Left kidney (tissue), 8 donors: ENCODE results near the gene PQBP1. TPM values are rescaled to one million over a fixed set of nuclear protein-coding genes. Genes with fewer than 3 reads are reported as not detected.
"Not testable (repeated sequence)": the region's sequence is repeated elsewhere in the genome, so short reads cannot be mapped to it uniquely, and the experiment has no call there.

ENCODE experiments used
- DNase-seq: peaks from one replicate; pipeline ENCODE4 v3.0.0-alpha.2; 2013
- long read RNA-seq, 8 donors: transcript quantifications; one replicate each; lab custom pipeline, GENCODE V29; 2026
- polyA plus RNA-seq: library from polyadenylated mRNA; unstranded; fragments of 120-200 nt; gene quantifications from one replicate; pipeline ENCODE4 v1.2.1, GENCODE V29; 2013; ENCODE audit not compliant: insufficient read length

The PQBP1 gene, protein sequence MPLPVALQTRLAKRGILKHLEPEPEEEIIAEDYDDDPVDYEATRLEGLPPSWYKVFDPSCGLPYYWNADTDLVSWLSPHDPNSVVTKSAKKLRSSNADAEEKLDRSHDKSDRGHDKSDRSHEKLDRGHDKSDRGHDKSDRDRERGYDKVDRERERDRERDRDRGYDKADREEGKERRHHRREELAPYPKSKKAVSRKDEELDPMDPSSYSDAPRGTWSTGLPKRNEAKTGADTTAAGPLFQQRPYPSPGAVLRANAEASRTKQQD
- 75.5 TPM for polyA plus RNA-seq
- long read RNA-seq, donor 1, transcript PQBP1-207 (7 exons, 1,020 nt) = major isoform, 20 of 49 reads
- long read RNA-seq, donor 1, transcript PQBP1-216 (7 exons, 938 nt) = minor isoform, 11 of 49 reads
- long read RNA-seq, donor 1, transcript PQBP1-203 (7 exons, 1,056 nt) = minor isoform, 7 of 49 reads
- long read RNA-seq, donor 1, partial matches to known transcripts = 11 of 49 reads
- long read RNA-seq, donor 1, other reads (novel, unspliced or antisense) = 0 of 49 reads
- long read RNA-seq, donor 2, transcript PQBP1-216 (7 exons, 938 nt) = minor isoform, 10 of 50 reads
- long read RNA-seq, donor 2, transcript PQBP1-207 (7 exons, 1,020 nt) = major isoform, 24 of 50 reads
- long read RNA-seq, donor 2, partial matches to known transcripts = 8 of 50 reads
- long read RNA-seq, donor 2, other reads (novel, unspliced or antisense) = 0 of 50 reads
- long read RNA-seq, donor 3, transcript PQBP1-207 (7 exons, 1,020 nt) = minor isoform, 6 of 28 reads
- long read RNA-seq, donor 3, transcript PQBP1-203 (7 exons, 1,056 nt) = major isoform, 7 of 28 reads
- long read RNA-seq, donor 3, partial matches to known transcripts = 6 of 28 reads
- long read RNA-seq, donor 3, other reads (novel, unspliced or antisense) = 0 of 28 reads
- long read RNA-seq, donor 4, partial matches to known transcripts = 0 of 4 reads
- long read RNA-seq, donor 4, other reads (novel, unspliced or antisense) = 0 of 4 reads
- long read RNA-seq, donor 5, transcript PQBP1-216 (7 exons, 938 nt) = minor isoform, 15 of 60 reads
- long read RNA-seq, donor 5, transcript PQBP1-207 (7 exons, 1,020 nt) = major isoform, 25 of 60 reads
- long read RNA-seq, donor 5, partial matches to known transcripts = 12 of 60 reads
- long read RNA-seq, donor 5, other reads (novel, unspliced or antisense) = 0 of 60 reads
- long read RNA-seq, donor 6, transcript PQBP1-207 (7 exons, 1,020 nt) = major isoform, 13 of 42 reads
- long read RNA-seq, donor 6, transcript PQBP1-203 (7 exons, 1,056 nt) = minor isoform, 6 of 42 reads
- long read RNA-seq, donor 6, transcript PQBP1-216 (7 exons, 938 nt) = minor isoform, 7 of 42 reads
- long read RNA-seq, donor 6, partial matches to known transcripts = 16 of 42 reads
- long read RNA-seq, donor 6, other reads (novel, unspliced or antisense) = 0 of 42 reads
- long read RNA-seq, donor 7, transcript PQBP1-203 (7 exons, 1,056 nt) = minor isoform, 9 of 74 reads
- long read RNA-seq, donor 7, transcript PQBP1-216 (7 exons, 938 nt) = minor isoform, 9 of 74 reads
- long read RNA-seq, donor 7, transcript PQBP1-207 (7 exons, 1,020 nt) = major isoform, 27 of 74 reads
- long read RNA-seq, donor 7, partial matches to known transcripts = 25 of 74 reads
- long read RNA-seq, donor 7, other reads (novel, unspliced or antisense) = 0 of 74 reads
- long read RNA-seq, donor 8, transcript PQBP1-207 (7 exons, 1,020 nt) = major isoform, 6 of 15 reads
- long read RNA-seq, donor 8, partial matches to known transcripts = 5 of 15 reads
- long read RNA-seq, donor 8, other reads (novel, unspliced or antisense) = 0 of 15 reads

DNA sequence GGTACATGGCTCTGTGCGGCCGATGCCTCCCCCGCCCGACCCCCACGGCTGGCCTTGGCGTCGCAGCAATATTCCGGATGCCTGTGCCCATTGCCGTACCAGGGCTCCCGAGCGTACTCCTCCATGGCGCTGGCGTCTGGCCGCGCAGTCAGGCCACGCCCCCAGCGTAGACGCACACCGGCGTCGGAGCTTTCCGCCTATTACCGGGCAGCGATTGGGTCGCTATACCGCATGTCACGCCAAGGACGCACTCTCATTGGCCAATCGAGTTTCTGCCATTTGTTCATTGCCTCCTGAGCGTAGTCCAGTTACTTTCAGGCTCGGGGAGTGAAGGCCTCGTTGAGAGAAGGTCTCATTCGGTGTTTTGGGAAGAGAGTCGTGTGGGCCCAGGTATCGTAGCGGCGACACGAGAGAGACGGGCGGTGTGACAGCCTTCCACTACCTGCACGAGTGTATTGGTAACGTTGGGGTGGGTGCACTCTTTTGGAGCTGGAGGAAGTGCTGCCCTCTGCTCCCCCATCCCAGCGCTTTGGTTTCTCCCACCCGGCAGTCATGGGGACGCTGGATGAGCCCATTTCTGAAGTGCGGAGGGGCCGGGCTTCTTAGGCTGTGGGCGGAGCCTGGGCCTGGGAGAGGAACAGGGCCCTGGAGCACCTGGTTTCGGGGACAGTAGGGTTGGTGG lies at the start of gene PQBP1, which contains the start of gene TIMM17B:
TSS of gene PQBP1 (plus strand) at position 306 of the 682 bp plus-strand sequence. CDS start 580 bp downstream, outside the sequence.
TSS of gene TIMM17B (minus strand) at position 144 of the 682 bp plus-strand sequence. CDS start at position 125, 19 bp downstream.
- DNase-seq = peak; percentile 88

DNA sequence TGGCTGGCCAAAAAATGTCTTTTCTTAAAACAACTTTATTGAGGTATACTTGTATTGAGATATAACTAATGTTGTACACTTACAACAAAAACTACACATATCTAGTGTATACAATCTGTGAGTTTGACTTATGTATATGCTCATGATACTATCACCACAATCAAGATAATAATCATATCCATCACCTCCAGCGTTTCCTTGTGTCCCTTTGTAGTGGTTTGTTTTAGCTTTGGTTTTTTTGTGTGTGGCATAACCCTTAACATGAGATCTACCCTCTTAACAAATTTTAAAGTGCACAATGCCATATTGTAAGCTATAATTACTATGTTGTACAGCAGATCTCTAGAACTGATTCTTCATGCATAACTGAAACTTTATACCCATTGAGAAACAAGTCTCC lies 48.9 kb upstream of the PQBP1 start:
- no peak for DNase-seq

DNA sequence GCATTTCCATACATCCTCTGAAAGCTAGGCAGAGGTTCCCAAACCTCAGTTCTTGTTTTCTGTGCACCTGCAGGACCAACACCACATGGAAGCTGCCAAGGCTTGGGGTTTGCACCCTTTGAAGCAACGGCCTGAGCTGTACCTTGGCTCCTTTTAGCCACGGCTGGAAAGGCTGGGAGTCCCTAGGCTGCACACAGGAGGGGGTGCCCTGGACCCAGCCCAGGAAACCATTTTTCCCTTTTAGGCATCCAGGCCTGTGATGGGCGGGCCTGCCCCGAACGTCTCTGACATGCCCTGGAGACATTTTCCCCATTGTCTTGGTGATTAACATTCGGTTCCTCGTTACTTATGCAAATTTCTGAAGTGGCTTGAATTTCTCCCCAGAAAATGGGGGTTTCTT lies 44.9 kb upstream of the PQBP1 start:
- no peak for DNase-seq

DNA sequence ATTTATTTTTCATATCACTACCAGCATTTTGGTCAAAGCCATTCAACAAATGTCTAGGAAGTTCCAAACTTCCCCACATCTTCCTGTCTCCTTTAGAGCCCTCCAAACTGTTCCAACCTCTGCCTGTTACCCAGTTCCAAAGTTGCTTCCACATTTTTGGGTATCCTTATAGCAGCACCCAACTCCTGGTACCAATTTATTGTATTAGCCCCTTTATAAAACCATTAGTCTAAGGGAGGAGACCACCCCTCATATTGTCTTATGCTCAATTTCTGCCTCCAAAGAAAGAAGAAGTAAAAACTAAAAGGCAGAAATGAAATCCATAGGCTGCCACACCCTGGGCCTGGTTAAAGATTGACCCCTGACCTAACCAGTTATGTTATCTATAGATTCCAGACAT lies 44.2 kb upstream of the PQBP1 start:
- DNase-seq = not testable (repeated sequence)

DNA sequence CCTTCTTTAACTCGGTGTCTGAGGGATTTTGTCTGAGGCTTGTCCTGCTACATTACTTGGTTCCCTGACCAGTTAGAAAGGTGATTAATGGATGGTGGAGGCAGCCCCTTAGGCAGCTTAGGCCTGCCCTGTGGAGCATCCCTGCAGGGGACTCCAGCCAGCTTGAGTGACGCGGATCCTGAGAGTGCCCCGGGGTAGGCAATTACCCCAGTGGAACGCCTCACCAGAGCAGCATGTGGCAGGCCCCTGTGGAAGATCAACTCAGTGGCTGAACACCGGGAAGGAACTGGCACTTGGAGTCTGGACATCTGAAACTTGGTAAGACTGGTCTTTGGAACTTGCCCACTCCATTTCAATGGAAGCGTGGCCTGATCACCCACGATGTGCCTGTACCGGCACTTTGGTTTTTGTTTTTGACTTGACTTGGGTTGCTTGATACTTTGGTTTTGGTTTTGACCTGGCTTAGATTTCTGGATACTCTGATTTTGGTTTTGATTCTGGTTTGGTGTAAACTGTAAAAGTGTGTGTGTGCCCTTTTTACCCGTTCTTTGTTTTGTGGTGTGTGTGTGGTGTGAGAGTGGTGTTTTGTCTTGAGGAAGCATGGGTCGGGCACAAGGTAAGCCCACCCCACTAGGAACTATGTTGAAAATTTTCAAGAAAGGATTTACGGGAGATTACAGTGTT lies 43.5 kb upstream of the PQBP1 start:
- DNase-seq = not testable (repeated sequence)

DNA sequence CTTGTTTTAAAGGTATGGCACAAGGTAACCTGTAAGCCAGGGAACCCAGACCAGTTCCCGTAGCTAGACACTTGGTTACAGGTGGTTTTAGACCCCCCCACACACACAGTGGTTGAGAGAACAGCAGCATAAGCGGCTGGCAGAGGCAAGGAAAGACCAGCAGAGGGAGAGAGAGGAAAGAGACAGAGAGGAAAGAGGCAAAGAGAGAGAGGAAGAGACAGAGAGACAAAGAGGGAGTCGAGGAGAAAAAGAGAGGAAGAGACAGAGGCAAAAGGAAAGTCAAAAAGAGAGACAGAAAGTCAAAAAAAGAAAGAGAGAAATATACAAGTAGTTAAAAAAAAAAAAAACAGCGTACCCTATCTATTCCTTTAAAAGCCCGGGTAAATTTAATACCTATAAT lies 42.8 kb upstream of the PQBP1 start:
- no peak for DNase-seq

DNA sequence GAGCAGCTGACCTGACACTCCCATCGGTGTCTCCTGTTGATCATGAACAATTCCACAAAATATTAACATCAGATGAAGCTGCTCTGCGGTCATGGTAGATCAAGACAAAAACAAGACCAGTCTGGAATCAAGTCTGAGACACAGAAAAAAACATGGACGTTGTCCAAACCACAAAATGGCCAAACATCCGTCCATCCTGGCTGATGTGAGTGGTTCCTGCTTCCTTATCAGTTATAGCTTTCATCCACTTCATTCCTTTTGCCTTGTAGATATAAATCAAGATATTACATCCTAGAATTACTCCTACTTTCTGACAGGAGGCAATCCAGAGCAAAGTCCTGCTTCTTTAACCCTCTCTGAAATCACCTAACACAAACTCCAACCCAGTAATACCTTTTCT lies 33.5 kb upstream of the PQBP1 start:
- no peak for DNase-seq

DNA sequence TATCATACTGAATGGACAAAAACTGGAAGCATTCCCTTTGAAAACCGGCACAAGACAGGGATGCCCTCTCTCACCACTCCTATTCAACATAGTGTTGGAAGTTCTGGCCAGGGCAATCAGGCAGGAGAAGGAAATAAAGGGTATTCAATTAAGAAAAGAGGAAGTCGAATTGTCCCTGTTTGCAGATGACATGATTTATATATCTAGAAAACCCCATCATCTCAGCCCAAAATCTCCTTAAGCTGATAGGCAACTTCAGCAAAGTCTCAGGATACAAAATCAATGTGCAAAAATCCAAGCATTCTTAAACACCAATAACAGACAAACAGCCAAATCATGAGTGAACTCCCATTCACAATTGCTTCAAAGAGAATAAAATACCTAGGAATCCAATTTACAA lies 25.7 kb upstream of the PQBP1 start:
- not testable (repeated sequence) for DNase-seq

DNA sequence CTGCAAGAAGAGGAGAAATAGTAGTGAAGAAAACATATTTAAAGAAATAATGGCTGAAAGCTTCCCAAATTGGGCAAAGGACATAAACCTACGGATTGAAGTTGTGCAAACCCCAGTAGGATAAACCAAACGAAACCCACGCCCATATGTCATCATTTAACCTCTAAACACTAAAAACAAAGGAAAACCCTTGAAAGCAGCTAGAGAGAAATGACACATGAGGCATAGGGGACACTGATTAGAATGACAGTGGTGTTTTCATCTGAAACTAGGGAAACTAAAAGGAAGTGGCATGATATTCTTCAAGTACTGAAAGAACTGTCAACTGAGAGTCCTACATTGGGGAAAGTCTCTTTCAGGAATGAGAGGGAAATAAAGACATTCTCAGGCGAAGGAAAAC lies 20.8 kb upstream of the PQBP1 start:
- not testable (repeated sequence) for DNase-seq

DNA sequence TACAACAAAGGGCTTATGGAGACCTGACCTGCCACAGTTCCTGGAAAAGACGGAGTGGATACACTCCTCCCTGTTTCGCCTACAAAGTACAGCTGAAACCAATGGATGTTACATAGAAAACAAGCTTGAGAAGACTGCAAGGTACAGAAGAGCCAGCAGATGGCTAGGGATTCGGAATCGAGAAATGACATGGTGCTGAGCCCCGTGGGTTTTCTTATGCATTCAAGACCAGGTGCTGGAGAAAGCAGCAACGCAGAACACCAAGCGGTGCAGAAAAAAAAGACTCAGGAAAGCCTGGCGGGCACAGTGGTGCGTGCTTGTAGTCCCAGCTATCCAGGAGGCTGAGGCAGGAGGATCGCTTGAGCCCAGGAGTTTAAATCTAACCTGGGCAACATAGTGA lies 14.0 kb upstream of the PQBP1 start:
- DNase-seq = no peak

DNA sequence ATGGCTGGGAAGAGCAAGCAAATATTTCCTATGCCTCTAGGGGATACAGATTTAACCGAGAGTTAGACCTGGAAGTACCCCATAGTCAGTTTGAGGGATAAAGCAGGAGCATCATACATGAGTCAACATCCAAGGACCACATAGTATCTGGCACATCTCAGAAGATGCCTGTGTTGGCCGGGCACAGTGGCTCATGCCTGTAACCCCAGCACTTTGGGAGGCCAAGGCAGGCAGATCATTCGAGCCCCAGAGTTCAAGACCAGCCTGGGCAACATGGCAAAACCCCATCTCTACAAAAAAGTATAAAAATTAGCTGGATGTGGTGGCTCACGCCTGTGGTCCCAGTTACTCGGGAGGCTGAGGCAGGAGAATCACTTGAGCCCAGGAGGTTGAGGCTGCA lies 11.1 kb upstream of the PQBP1 start:
- not testable (repeated sequence) for DNase-seq

DNA sequence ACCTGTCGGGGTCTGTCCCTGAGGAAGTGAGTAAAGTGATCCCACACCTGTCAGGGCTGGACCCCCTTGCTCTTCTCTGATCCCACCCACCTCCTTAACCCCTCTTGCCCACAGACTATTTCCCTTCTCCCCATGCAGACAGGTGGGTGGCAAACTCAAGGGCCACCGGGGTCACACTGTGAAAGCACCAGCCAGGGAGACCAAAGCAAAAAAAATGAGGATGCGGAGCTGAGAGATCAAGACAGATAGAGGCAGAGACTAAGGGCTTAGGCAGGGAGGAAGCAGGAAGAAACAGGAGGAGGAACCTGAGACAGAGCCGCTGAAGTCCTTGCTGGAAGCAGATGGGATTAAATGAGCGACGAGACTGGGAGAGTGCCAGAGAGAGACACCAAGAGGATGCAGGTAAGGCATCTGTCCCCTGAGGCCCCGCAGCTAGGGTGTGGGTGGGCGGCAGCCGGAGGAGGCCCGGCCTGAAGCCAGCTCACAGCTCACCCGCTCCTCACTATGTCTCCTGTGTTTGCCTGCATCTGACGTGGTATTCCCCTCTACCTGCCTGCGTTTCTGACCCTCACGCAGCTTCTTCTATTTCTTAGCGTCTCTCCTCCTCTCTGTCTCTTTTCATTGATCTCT lies 7.3 kb upstream of the PQBP1 start:
- no peak for DNase-seq

DNA sequence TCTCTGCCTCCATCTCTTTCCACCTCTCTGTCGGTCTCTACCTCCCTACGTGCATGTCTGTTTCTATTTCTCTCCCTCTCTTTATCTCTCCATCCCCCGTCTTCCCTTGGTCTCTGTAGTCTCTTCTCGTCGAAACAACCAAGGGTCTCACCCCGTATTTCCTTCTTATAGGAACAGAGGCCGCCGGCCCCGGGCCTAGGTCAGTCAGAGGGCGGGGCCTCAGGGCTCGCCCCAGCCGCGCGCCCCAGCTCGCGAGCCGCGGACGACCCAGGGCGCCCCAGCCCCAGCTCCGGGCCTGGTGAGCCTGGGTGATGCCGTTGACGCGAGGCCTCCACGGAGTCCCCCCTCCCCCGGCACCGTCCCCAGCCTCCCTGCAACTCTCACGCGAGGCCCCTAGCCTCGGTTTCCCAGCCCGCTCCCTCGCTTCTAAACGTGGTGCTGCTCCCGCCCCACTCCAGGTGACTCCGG lies 6.8 kb upstream of the PQBP1 start:
- DNase-seq = no peak

DNA sequence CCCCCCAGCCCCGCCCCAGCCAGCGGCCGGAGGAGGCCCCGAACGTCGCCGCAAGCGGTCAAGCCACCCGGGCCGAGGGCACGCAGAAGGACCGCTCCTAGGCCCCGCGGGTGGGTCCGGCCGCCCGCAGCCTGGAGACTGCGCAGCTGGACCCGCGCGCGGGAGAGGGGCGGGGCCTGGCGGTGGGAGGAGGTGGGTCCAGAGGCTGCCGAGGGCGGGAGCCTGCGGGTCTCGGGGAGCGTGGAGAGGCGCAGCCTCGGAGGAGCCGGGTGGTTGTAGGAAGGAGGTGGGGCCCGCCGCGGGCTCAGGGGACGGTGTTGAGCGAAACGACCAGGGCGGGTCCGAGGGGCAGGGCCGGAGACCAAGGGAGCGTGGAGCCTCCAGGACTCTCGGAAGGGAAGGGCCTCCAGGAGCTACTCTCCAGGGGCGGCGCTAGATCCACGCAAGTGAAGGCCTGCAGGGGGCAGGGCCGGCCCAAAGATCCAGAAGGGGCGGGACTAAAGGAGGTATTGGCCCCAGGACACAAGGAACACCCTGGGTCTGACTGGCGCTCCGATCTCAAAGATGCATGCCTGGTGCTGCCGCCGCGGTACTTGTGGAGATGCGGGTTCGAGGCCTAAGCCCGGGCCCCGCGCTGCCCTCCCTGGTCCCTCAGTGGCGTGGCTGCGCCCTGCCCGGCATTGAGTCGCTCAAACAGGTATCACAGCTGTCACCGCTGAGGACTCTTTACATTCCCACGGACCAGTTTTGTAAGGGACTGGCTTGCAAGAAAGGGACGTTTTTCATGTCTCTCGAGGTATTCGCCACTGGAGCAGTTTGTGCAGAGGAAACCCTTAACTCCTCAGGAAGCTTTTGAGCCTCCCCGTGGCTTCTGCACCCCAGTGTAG lies 6.1 kb upstream of the PQBP1 start:
- DNase-seq = peak; percentile 77

DNA sequence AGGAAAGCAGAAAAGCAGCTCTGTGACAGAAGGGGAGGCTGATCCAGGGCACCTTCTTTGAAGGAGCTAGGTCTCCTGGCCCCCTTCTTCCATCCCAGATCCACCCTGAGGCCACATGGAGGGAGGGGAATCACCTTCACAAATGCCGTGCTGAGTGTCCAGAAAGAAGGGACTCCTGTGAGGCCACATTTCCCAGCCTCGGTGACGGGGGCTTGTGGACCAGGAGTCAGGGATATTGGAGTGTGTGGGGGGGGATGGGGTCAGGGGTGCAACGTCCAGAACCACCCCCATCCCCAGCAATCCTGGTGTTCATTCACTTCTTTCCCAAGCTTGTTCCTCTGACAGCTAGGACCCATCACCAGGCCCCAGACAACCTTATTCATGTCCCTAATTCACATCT lies 4.8 kb upstream of the PQBP1 start:
- DNase-seq = no peak

DNA sequence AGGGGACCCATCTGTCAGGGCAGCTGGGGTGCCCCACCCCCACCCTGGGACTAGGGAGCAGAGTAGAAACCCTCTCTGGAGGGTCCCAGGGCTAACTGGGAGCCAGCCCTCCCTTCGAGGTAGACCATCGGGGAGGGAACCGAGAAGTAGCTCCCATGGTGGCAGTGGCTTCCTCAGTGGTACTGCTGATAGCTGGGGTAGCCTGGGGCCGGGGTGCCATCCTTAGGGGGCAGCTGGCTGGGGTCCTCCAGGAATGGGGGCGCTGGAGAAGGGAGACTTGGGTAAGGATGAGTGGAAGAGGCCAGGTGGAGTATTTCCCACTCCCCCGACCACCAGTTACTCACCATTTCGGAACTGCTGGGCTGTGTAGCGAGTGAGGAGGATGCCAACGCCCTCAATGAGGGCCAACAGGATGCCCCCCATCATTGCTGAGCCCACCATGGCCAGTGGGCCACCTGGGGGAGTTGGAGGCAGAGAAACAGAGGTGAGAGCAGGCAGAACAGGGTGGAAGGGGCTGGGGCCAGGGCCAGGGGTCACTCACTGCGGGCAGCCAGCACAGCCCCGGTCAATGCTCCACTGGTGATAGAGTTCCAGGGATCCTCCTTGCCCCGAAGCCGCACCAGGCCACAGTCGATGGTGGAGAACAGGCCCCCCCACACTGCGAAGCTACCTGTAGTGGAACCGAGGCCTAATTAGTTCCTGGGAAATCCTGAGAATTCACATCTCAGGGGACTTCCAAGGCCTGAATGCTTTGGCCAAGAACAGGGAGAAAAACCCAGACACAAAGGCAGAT lies 4.0 kb upstream of the PQBP1 start:
- no peak for DNase-seq

DNA sequence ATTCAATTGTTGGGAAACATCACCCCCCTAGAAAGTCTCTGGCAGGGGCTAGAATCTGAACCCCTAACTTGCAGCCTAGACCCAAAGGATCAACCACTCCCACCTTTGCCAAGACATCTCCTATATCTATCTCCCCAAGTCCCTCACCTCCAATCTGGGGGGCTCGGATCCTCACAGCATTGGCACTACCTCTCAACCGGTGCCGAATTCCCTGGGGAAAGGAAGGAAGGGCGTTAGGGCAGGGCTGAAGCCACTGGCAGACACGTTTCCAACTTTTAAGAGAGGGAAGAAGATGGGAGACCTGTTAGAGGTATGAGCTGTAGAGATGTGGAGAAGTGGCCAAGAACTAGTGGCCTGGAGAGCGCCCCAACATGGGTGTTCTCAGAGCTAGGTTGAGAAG lies 2.8 kb upstream of the PQBP1 start:
- no peak for DNase-seq
